ENCODE results near the gene ASCC3. TPM values are rescaled to one million over a fixed set of nuclear protein-coding genes. Genes with fewer than 3 reads are reported as not detected.
A peak's percentile ranks its signal among the peaks of the same experiment; 100 is the strongest.

ASCC3 gene
- total RNA-seq, 4 donors from 2014 or later, result 20.3 to 26.2 (median 22.4) TPM

- Histone ChIP-seq H3K36me3 (peaks cover 0 to 4% (median 0%) of the 10 kb centered on the region in 4 donors), H3K9me3 (no peaks in the 10 kb centered on the region), H3K27ac (replicated peaks in 1 of 4) (no peak overlapping the region), H3K27me3 (no peaks in the 10 kb centered on the region), H3K4me1 (no peaks in the 10 kb centered on the region), H3K4me3 (no peak overlapping the region)
- intact Hi-C loops (cut with DNase I), result no loop called here
- no peak for DNase-seq (ENCODE audit: extremely low spot score)
- WGBS, result 68% methylated on average over 2 of the region's 2 CpGs
- TF ChIP-seq CTCF (IDR thresholded peaks at IDR 0.05), result no peak
- no peak for TF ChIP-seq POLR2AphosphoS5 (IDR thresholded peaks at IDR 0.05)
- TF ChIP-seq POLR2A (IDR thresholded peaks at IDR 0.05; ENCODE audit: low read depth), result no peak
- no peak for TF ChIP-seq EP300 (IDR thresholded peaks at IDR 0.05)
Observed at GRCh38 chr6:100790084-100790483, 91.0 kb downstream of the ASCC3 start.

DNA sequence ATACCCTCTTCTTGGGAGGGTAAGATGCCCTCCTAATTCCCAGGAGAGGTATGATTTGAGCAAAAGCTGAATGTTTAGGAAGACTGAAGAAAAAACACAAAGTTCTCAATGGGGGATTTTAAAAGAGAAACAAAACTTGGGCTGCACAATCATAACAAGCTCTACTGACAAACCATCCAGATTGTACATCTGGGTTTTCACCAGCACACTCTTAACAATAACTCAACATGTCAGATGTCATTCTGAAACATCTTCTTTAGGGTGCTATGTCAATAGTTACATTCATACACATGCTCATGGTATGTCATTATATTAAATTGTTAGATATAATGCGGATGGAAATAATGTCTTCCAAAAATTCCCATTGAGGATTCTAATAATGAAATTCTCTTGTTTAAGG is 95.1 kb downstream of the ASCC3 start:
- no peak for TF ChIP-seq EP300 (IDR thresholded peaks at IDR 0.05)
- TF ChIP-seq CTCF (IDR thresholded peaks at IDR 0.05), result no peak
- no peak for TF ChIP-seq POLR2A (IDR thresholded peaks at IDR 0.05; ENCODE audit: low read depth)
- no peak for TF ChIP-seq POLR2AphosphoS5 (IDR thresholded peaks at IDR 0.05)
- Histone ChIP-seq H3K27me3 (no peaks in the 10 kb centered on the region), H3K4me1 (no peaks in the 10 kb centered on the region), H3K36me3 (no peaks in the 10 kb centered on the region), H3K9me3 (no peaks in the 10 kb centered on the region), H3K27ac (replicated peaks in 1 of 4) (no peak overlapping the region), H3K4me3 (no peak overlapping the region)
- DNase-seq (ENCODE audit: extremely low spot score), result no peak
- 100% methylated on average over 1 of the region's 1 CpG for WGBS
- intact Hi-C loops (cut with DNase I), result no loop called here

- no peak overlapping the region for H3K4me3 ChIP-seq
- no peak for TF ChIP-seq CTCF (IDR thresholded peaks at IDR 0.05)
- TF ChIP-seq POLR2AphosphoS5 (IDR thresholded peaks at IDR 0.05), result no peak
- no peak for TF ChIP-seq EP300 (IDR thresholded peaks at IDR 0.05)
- no peak for TF ChIP-seq POLR2A (IDR thresholded peaks at IDR 0.05; ENCODE audit: low read depth)
- H3K27ac ChIP-seq (replicated peaks in 1 of 4), result no peak overlapping the region
- H3K9me3 ChIP-seq, result no peaks in the 10 kb centered on the region
- intact Hi-C loops (cut with DNase I), result no loop called here
- no peaks in the 10 kb centered on the region for H3K27me3 ChIP-seq
- H3K36me3 ChIP-seq, result no peaks in the 10 kb centered on the region
- DNase-seq (ENCODE audit: extremely low spot score), result no peak
- H3K4me1 ChIP-seq, result no peaks in the 10 kb centered on the region
Observed at GRCh38 chr6:100780648-100781047, 100.5 kb downstream of the ASCC3 start.

DNA sequence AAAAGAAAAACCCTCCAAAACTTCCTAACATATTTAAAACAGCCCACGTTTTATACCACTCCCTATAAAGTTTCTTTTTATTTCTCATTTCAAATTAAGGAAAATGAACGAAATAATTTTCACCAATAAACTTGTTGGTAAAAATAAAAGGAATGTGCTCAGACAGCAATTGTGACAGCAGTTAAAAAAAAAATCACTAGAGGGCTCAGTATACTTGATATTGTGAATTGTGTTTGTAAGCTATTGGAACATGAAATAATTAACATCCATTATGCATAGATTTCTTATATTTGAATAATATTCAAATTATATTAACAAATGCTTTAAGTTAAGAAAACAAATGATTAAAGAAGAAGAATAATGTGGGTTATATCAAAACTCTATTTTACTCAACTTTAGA is 105.5 kb downstream of the ASCC3 start:
- Histone ChIP-seq H3K36me3 (no peaks in the 10 kb centered on the region), H3K4me3 (no peak overlapping the region), H3K4me1 (no peaks in the 10 kb centered on the region), H3K27ac (replicated peaks in 1 of 4) (no peak overlapping the region), H3K9me3 (no peaks in the 10 kb centered on the region), H3K27me3 (no peaks in the 10 kb centered on the region)
- 87% methylated on average over 2 of the region's 2 CpGs for WGBS
- no peak for TF ChIP-seq POLR2AphosphoS5 (IDR thresholded peaks at IDR 0.05)
- no peak for TF ChIP-seq POLR2A (IDR thresholded peaks at IDR 0.05; ENCODE audit: low read depth)
- TF ChIP-seq CTCF (IDR thresholded peaks at IDR 0.05), result peak in 1 of 3 experiments; percentile 13
- TF ChIP-seq EP300 (IDR thresholded peaks at IDR 0.05), result no peak
- intact Hi-C loops (cut with DNase I), result no loop called here
- no peak for DNase-seq (ENCODE audit: extremely low spot score)

DNA sequence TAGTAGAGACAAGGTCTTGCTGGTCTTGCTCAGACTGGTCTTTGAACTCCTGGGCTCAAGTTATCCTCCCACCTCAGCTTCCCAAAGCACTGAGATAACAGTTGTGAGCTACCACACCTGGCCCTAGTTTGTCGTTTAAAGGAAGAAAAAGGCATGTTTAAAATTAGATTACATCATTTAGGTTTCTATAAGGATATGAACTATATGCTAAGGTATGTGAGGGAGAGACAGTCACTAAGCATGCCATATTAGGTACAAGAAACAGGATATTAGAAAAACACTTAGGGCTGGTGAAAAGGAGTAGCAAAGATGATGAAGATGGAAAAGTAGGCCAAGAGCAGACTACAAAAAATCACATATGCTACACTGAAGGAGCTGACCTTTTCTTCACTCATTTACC is 106.4 kb downstream of the ASCC3 start:
- TF ChIP-seq EP300 (IDR thresholded peaks at IDR 0.05) (no peak), POLR2A (IDR thresholded peaks at IDR 0.05; ENCODE audit: low read depth) (no peak), CTCF (IDR thresholded peaks at IDR 0.05) (no peak), POLR2AphosphoS5 (IDR thresholded peaks at IDR 0.05) (no peak)

More for the DNA sequence above, 106.4 kb downstream of the ASCC3 start:
- no peaks in the 10 kb centered on the region for H3K27me3 ChIP-seq
- H3K36me3 ChIP-seq, result no peaks in the 10 kb centered on the region
- no peaks in the 10 kb centered on the region for H3K4me1 ChIP-seq
- DNase-seq (ENCODE audit: extremely low spot score), result no peak
- no peak overlapping the region for H3K4me3 ChIP-seq
- H3K9me3 ChIP-seq, result no peaks in the 10 kb centered on the region
- intact Hi-C loops (cut with DNase I), result no loop called here
- 0% methylated on average over 1 of the region's 1 CpG for WGBS
- no peak overlapping the region for H3K27ac ChIP-seq (replicated peaks in 1 of 4)
